HG02981 (cell line): ENCODE results near the gene SLC10A6.

Experiments
- ATAC-seq: cut with Tn5 transposase; IDR thresholded peaks from one replicate; pipeline ENCODE4 v1.9.1; 2021; ENCODE audit warnings: mild to moderate bottlenecking, moderate library complexity; ENCODE audit not compliant: unreplicated experiment

SLC10A6 gene

GRCh38 chr4:86853209-86853608 is 4.0 kb upstream of the SLC10A6 start:
- no peak for ATAC-seq

- ATAC-seq: no peak
Observed at GRCh38 chr4:86848136-86848535, 1.0 kb downstream of the SLC10A6 start.

- ATAC-seq: no peak
Observed at GRCh38 chr4:86847571-86847970, 1.6 kb downstream of the SLC10A6 start.

DNA sequence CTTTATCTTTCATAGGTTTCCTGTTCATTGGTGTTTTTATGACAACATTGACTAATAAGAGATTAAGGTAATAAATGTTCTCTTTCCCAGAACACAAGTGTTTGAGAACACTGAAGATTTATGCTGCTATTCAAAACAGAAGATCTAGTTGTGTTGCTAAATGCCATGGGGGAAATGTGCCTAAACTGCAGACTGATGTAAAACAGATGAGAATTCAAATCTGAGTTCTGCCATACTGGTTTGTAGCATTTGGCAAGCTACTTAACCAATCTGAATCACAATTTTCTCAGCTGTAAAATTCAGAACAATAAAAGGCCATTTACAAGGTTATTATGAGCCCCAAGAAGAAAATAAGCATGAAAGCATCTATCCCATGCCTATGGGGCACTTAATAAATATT is 2.3 kb downstream of the SLC10A6 start:
- ATAC-seq: no peak

DNA sequence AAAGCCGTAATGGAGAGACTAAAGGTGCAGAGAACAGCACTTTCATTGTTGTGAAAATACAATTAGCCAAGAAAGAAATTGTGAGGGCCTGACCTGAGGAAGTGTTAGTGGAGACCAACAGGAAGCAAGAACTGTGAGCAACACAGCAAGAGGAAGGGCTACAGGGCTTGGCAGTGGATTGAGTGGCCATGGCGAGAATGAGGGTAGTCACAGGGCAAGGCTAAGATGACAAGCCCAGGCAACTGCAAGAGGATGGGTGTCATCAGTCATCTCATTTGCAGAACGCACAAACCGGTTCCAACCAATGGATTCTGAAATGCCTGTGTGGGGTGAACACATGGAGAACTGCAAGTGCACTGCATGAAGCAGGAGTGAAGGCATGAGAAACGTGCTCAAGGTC is 3.6 kb downstream of the SLC10A6 start:
- ATAC-seq: no peak

DNA sequence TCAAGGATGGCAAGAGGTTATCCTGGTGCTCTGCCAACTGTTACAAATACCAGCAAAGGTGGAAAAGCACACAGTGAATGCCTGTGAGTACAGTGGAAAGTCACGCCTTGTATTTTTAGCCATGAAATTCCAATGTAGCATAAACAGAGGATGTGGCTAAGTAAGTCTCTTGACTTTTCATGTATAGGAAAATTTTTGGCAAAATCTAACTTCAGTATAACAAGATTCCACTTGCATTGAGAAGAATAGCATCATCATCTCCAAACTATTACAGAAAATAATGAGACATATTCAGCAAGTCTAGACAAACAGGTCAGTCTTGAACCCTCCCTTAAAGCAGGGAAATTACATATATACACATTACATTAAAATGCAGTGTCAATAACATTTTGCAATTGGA is 7.9 kb downstream of the SLC10A6 start:
- no peak for ATAC-seq

- no peak for ATAC-seq
Observed at GRCh38 chr4:86840858-86841257, 8.3 kb downstream of the SLC10A6 start.

- ATAC-seq: no peak
Observed at GRCh38 chr4:86837691-86838503, 11.3 kb downstream of the SLC10A6 start.

DNA sequence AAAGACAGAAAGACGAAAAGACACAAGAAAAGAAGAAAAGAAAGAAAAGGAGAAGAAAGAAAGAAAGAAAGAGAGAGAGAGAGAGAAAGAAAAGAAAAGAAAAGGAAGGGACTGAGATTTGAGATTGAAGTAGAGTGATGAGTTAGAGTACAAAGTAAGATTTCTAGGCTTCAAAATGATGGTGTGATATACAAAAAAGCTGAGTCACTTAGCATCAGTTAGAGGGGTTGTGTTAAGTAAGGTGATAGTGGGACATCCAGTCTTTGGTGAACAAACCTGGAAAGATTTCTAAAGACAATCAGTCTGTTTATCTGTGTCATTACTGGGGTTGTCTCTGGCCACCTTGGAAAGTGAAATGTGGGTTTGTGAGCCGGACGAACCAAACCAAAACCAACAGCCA is 13.5 kb downstream of the SLC10A6 start:
- no peak for ATAC-seq

DNA sequence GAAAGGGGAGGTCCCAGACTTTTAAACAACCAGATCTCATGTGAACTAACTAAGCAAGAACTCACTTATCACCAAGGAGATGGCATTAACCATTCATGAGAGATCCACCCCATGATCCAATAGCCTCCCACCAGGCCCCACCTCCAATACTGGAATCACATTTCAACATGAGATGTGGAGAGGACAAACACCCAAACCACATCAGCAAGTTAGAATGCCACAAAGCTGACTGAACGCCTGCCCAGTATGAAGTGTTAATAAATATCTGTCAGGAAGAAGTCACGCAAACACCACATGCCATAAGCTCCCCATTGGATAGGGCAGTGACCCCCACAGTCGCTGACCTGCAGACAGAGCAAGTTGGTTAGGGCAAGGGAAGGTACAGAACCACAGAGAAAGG is 14.3 kb downstream of the SLC10A6 start:
- ATAC-seq: no peak

DNA sequence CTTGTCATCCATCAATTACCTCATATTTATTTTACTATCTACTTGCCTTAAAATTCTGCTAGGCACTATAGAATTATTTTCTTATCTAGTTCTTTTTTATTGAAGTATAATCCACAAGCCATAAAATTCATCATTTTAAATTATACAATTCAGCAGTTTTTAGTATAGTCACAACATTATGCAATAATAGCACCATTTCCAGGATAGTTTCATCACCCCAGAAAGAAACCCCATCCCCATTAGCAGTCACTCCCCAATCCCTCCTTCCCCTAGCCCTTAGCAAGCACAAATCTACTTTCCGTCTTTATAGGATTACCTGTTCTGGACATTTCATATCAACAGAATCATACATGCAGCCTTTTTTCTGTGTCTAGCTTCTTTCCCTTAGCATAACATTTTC is 15.6 kb downstream of the SLC10A6 start:
- no peak for ATAC-seq

- no peak for ATAC-seq
Observed at GRCh38 chr4:86831262-86832130, 17.7 kb downstream of the SLC10A6 start.

DNA sequence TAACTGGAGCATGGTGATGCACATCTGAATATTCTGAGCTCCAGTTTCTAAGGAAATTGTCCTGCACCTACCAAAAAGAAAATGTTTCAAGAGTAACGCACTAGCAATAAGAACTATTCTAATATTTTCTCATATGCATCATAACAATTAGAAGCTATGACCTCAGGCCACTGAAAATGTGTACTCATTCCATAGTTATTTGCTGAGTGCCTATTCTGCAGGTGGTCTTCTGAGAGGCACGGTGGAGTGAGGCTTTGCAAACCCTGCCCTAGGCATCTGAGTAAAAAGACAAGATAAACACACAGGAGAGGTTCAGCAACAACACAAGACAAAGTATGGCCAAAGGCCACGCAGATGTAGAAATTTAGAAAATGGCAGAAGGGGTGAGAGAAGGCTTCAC is 23.7 kb downstream of the SLC10A6 start:
- ATAC-seq: no peak

DNA sequence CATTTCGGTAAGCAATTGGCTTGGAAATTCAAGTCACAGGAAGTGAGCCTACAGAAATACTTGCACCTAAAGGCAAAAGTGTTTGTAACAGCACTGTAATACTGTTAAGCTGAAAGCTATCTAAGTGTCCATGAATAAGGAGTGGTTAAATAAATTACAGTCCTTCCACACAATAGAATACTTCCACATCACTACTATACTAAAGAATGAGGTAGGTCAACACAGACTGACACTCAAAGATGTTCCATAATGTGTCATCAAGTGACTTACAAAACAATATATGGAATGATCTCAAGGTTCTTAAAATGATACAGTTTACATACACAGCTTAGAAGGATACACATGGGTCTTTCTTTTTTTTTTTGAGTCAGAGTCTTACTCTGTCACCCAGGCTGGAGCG is 27.0 kb downstream of the SLC10A6 start:
- no peak for ATAC-seq

DNA sequence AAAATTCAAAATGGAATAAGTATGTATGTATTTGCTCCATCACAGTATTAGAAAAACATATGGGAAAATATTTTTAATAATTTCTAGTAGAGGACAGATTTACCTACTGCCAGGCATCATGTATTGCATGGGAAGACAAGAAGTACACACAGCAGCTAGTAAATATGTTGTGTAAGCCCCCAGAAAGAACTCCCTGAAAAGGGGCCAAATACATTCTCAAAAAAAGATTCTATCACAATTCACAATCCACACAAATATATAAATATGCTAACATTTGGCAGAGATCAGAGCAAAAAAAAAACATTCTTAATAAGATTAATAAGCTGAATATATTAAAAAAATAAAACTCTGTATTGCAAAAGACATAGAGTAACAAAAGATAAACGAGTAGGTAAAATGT is 28.0 kb downstream of the SLC10A6 start:
- ATAC-seq: no peak

DNA sequence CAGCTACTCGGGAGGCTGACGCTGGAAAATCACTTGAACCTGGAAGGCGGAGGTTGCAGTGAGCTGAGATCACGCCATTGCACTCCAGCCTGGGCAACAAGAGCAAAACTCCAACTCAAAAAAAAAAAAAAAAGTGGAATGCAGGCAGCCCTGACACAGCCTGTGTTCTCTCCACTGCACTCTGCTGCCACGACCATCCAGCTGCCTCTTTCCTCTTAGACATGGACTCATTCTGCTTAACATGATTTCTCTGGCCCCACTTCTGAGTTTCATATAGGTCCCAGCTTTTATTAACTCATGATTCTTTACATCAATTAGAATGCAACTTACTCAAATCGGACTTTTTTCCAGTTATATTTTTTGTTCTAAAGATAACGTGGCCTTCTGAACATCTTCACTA is 29.6 kb downstream of the SLC10A6 start:
- no peak for ATAC-seq

- ATAC-seq: no peak
Observed at GRCh38 chr4:86818841-86819240, 30.3 kb downstream of the SLC10A6 start.

DNA sequence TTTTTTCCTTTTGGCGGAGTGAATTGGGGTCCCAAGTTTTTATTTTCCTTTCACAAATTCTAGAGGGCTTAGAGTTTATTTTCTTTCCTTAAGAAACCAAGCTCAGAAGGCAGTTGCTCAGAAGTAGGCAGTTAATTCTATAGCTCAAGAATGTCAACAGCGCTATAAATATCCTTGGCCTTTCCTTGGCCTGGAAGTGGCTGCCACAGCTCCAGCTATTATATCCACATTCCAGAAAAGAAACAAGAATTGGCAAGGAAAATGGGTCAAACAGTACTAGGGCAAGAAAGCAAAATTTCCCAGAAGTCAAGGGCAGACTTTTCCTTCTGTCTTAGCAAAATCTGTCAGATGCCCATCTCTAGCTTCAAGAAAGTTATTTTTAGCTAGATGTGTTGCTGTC is 31.0 kb downstream of the SLC10A6 start:
- no peak for ATAC-seq

GRCh38 chr4:86816501-86817273 is 32.5 kb downstream of the SLC10A6 start:
- ATAC-seq: no peak

DNA sequence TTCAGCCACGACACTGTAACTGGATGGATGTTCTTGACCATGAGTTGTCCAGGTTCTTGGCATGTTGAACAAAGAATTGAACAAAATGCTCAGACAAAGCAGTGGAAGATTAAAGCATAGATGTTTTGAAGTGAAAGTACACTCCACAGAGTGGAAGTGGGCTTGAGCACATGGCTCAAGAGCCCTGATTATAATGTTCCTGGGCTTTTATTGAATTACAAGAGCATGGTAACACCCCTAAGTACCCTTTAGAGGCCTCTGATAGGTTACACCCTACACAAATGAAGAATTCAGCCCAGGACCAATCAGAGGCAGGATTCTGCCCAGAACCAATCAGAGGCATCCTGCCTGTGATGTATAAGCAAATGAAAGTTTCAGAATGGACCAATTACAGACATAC is 33.5 kb downstream of the SLC10A6 start:
- ATAC-seq: no peak

DNA sequence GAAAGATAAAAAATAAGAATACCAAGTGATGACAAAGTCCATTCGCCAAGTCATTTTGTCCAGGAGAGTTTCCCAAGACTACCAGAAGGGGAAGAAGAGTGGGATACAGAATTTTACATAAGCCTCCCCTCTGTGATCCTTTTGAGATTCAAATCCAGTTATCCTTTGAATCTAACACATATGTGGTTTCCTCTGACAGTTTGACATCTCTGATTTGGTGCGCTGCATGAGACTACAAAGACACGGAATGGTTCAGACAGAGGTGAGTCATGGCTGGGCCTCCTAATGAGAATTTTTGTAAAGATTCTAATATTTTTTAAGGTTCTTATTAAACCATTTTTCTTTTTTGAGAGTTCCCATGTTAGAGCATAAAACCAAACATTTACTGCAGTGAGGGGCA is 38.3 kb downstream of the SLC10A6 start:
- ATAC-seq: no peak
